OCI-LY3 (cell line): ENCODE measurements around the gene BAIAP2L2.

Experiments used
- CTCF ChIP-seq: fragments of 200-600, 300-600 bp; sonication (generic); IDR thresholded peaks from 2 replicates; pipeline ENCODE4 v1.5.1; 2014; ENCODE audit warnings: antibody characterized with exemption, low read length, low read depth
- EZH2phosphoT487 ChIP-seq: fragments of 200-600 bp; shearing (Covaris generic); IDR thresholded peaks from 2 replicates; pipeline ENCODE4 v1.6.1; 2018; ENCODE audit warnings: antibody characterized with exemption, mixed run types, low read depth

GRCh38 chr22:38043151-38044039 is 67.1 kb downstream of the BAIAP2L2 start:
- TF ChIP-seq CTCF = no peak
- TF ChIP-seq EZH2phosphoT487 = no peak
